BJ (cell line): Measurements from ENCODE around the gene CSE1L. TPM values are rescaled to one million over a fixed set of nuclear protein-coding genes. Genes with fewer than 3 reads are reported as not detected.

Experiments
- CTCF ChIA-PET: fragments of 350-600 bp; formaldehyde crosslinking; extraction: SDS; loops from one replicate; lab custom pipeline; 2021; ENCODE audit warnings: antibody characterized with exemption, inconsistent platforms; lab: Yijun Ruan, JAX
- POLR2A ChIA-PET: fragments of 300-600 bp; sonication (Branson Sonifier 250); formaldehyde crosslinking; extraction: SDS; loops from one replicate; lab custom pipeline; 2021; ENCODE audit warnings: antibody characterized with exemption; lab: Charles Lee
- DNase-seq: peaks from one replicate; pipeline ENCODE4 v3.0.0-alpha.2; 2011; ENCODE audit warnings: low read depth
- H3K27me3 ChIP-seq: 2 replicates; pipeline ENCODE4 v1.6.0; 2011; ENCODE audit warnings: low read length; ENCODE audit not compliant: control insufficient read depth, insufficient read depth
- H3K36me3 ChIP-seq: 2 replicates; pipeline ENCODE4 v1.5.1; 2011; ENCODE audit warnings: low read length; ENCODE audit not compliant: control insufficient read depth, insufficient read depth
- H3K4me3 ChIP-seq: 2 replicates; pipeline ENCODE4 v1.5.1; 2011; ENCODE audit warnings: low read depth, mild to moderate bottlenecking, control low read depth, low read length
- CTCF ChIP-seq: IDR thresholded peaks from 2 replicates; pipeline ENCODE4 v1.5.1; 2011; ENCODE audit warnings: low read depth, mild to moderate bottlenecking, control low read depth, inconsistent platforms, low read length, moderate library complexity; ENCODE audit not compliant: insufficient read depth
- polyA plus RNA-seq: library from polyadenylated mRNA; depleted of rRNA; stranded (reverse); fragments of >200 nt; gene quantifications from 2 replicates; pipeline ENCODE4 v1.2.3, GENCODE V29; 2011

Gene CSE1L
- polyA plus RNA-seq, 1 experiment: 21.7 TPM

- H3K4me3 ChIP-seq: no peak overlapping the region
- H3K27me3 ChIP-seq: no peaks in the 10 kb centered on the region
- ChIA-PET CTCF (no interaction called here), POLR2A (no interaction called here)
- H3K36me3 ChIP-seq: peaks cover 8% of the 10 kb centered on the region
- DNase-seq: no peak
- no peak for TF ChIP-seq CTCF
These were observed 15.0 kb upstream of the CSE1L start for GRCh38 chr20:49030954-49031619.

GRCh38 chr20:49032455-49032854, 13.7 kb upstream of the CSE1L start:
- Histone ChIP-seq H3K36me3 (peaks cover 8% of the 10 kb centered on the region), H3K27me3 (no peaks in the 10 kb centered on the region), H3K4me3 (no peak overlapping the region)
- POLR2A ChIA-PET: no interaction called here
- no peak for DNase-seq
- CTCF ChIA-PET: interaction anchor here (0.6 to 1.2 kb wide), 2 partner anchors 13 to 855 kb away, joined by 3 read pairs; partner anchors contain the start of gene CSE1L
- no peak for TF ChIP-seq CTCF

DNA sequence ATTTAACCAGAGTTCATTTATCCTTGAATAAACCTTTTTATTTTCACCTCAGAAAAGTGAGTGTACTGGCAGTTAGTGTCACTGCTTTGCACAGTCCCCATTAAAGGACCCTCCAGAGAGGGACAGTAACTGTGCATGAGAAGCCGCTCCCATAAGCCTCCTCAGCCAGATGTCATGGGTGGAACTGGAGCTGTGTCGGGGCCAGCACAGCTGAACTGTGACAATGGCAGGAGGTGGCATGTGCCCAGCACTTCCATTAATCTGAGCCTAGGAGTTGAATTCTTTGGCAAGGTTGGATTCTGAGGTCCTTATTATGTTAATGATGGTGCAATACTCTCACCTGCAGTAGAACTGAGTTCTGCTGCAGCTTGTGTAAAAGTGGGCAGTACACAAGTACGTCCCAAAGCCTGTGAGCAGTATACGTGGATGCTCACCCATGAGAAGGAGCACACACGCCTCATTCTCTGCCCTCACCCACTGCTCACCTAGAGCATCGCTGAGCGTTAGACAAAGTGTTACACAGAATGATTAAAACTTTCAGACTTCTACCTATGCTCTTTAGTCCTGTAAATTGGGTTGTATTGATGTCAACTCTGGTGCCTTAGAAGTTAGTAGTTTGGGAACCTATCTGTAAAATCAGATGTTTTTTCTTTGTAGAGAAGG, 11.9 kb upstream of the CSE1L start:
- Histone ChIP-seq H3K36me3 (peaks cover 8% of the 10 kb centered on the region), H3K4me3 (no peak overlapping the region), H3K27me3 (no peaks in the 10 kb centered on the region)
- POLR2A ChIA-PET: no interaction called here
- CTCF ChIA-PET: no interaction called here
- no peak for DNase-seq
- TF ChIP-seq CTCF: no peak

GRCh38 chr20:49037962-49038387, 8.1 kb upstream of the CSE1L start:
- no peaks in the 10 kb centered on the region for H3K27me3 ChIP-seq
- H3K36me3 ChIP-seq: peaks cover 4% of the 10 kb centered on the region
- CTCF ChIA-PET: interaction anchor here (2.1 kb wide), 1 partner anchor 9 kb away, joined by 8 read pairs; no protein-coding TSS in a partner anchor
- no peak for DNase-seq
- POLR2A ChIA-PET: no interaction called here
- no peak overlapping the region for H3K4me3 ChIP-seq
- no peak for TF ChIP-seq CTCF

GRCh38 chr20:49039854-49040253, 6.3 kb upstream of the CSE1L start:
- DNase-seq: no peak
- H3K4me3 ChIP-seq: no peak overlapping the region
- ChIA-PET CTCF (interaction anchor here (0.6 to 2.5 kb wide), 4 partner anchors 12 to 284 kb away, joined by 3 to 9 read pairs (median 3); no protein-coding TSS in a partner anchor), POLR2A (no interaction called here)
- H3K27me3 ChIP-seq: no peaks in the 10 kb centered on the region
- H3K36me3 ChIP-seq: no peaks in the 10 kb centered on the region; the same call in 1 of the 2 replicates
- TF ChIP-seq CTCF: no peak
